Femur (tissue), 1 donor: ENCODE data around the gene CPLX4.

Experiments
- DNase-seq: peaks from one replicate; pipeline ENCODE4 v3.0.0-alpha.2; 2017

Gene CPLX4

GRCh38 chr18:59305295-59305694, 13.2 kb downstream of the CPLX4 start:
- DNase-seq = no peak

DNA sequence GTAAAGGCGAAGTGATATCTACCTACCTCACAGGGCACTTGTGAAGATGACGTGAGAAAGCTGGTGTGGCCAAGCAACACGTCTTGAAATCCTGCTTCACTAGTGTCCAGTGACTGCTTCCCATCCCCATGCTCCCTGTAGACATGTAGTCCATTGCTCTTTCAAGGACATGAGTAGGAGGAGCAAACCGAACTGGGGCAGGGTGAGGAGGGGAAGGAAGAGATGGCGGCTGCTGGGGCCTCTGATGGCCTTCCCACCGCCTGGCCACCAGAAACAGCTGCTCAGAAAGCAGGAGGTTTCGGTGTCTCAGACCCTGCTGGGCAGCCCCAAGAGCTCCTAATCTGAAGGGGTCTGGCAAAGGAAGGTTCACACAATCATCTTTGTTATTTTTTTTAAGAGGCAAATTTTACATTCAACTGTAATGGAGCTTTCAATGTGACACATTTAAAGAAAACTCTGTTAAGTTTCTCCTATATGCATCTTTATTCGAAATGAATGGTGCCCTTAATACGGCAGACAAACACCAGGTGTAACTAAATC, 14.7 kb downstream of the CPLX4 start:
- no peak for DNase-seq

- DNase-seq = no peak
Measured at GRCh38 chr18:59303006-59303405, 15.4 kb downstream of the CPLX4 start.

- DNase-seq = no peak
Measured at GRCh38 chr18:59301929-59302328, 16.5 kb downstream of the CPLX4 start.

DNA sequence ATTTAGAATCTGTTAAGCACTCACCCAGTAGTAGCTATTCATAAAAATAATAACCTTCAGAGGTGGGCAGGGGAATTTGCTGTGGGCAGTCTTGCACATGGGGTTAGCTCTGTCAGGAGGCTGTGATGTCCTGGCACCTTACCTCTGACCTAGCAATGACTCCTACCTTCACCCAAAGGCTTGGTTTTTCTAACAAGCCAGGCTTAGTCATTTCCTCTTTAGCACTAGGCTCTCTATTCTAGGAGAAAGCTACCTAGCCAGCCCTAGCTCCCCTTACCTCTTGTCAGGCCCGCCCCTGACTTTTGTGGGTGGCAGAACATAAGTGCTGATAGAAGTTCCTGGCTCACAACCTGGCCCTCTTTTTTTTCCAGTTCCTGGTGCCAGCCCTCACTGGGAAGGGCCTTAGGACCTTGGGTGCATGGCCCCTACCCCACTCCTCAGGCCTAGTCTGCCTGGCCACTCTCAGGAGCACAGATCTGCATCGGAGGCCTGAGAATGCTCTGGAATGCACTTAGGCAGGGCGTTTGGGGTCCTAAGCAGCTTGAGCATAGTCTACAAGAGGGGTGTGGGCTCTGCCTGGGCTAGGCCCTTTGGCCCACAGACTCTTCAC, 17.7 kb downstream of the CPLX4 start:
- DNase-seq = no peak

- DNase-seq = no peak
Measured at GRCh38 chr18:59298871-59299270, 19.6 kb downstream of the CPLX4 start.

DNA sequence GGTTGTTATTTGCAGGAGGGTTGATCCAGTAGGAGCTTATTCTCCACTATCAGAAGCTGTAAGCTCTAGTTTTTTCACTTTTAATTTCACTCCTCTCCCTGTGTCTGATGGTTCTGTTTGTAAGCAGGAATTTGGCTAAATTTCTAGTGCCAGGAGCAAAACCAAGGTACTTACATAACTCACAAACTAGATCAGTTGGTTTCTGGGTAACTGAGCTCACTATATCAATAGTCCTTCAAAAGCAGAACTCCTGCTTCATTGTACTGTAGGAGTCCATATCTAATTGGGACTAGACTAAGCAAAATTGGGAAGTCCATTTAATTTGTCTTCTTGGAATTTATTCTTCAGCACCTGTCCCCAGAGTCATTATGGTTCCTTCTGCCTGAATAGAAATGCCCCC, 25.1 kb downstream of the CPLX4 start:
- DNase-seq = no peak

DNA sequence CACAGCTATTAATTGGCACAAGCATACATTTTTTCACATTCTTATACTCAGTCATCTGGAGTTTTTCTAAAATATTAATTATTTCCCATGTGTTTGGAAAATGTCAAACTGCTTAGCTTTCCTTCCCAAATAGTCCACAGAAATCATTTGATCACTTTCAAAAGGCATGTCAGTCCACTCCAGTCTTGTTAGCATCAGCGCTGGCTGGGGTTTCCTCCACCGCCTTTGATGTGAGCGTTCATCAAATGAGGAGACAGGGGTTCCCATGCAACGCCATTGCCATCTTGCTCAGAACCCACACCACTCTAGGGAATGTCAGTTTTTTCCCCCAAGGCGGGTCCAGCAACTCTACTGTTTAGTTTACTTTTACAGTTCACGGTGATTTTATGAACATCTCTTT, 32.1 kb downstream of the CPLX4 start:
- DNase-seq = no peak

DNA sequence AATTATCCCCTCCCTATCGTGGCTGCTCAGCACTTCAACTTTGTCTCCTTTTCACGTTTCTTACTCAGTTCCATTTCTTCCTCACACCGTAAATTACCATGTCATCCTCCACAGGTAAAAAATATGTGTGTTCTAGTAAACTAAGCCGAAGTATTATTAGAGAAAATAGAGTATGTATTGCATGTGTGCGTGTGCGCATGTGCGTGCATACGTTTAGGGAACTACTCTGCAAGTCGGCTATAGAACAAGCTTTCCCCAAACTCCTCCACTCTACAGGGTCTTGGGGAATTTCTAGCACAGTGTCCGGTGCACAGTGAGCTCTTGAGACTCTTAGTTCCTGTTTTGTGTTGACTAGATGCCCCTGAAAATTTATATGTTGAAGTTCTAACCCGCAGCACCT, 36.1 kb downstream of the CPLX4 start:
- DNase-seq = no peak

DNA sequence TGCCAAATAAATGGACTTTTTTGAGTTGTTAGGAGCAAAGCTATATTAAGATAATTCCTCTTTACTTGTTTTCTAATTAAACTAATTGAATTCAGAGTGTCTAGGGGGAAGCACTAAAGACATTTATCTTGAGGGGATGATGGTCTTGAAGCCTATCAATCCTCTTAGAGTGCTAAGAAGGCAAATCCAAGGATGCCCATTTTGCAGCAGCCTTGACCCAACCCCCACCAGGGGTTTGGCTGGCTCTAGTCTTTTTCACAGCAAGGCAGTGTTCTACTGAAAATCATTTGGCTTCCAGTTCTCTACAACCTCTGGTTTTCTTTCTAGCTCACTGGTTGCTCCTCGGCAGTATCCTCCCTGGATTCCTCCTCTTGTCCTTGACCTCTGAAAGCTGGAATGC, 38.7 kb downstream of the CPLX4 start:
- no peak for DNase-seq

- no peak for DNase-seq
Measured at GRCh38 chr18:59279193-59279592, 39.3 kb downstream of the CPLX4 start.

GRCh38 chr18:59278793-59279192, 39.7 kb downstream of the CPLX4 start:
- no peak for DNase-seq

DNA sequence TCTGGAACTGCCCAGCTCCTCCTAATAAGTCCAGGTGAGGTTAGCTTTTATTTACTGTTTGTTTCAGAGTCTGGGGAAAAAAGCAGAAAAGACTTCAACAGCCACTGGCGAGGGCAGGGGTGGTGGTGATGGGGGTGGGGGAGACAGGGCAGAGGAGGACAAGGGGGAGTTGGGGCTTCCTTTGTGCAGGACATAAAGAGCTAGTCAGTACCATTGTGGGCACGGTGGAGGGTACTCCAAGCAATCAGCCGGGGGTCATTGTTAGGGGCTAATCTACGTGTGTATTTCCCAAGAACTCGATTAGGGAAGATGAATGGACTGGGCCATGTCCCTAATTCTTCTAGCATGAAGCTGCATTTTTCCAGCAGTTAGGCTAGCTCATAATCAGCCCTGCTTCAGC, 42.4 kb downstream of the CPLX4 start:
- no peak for DNase-seq

- DNase-seq = no peak
Measured at GRCh38 chr18:59275406-59275949, 43.0 kb downstream of the CPLX4 start.

DNA sequence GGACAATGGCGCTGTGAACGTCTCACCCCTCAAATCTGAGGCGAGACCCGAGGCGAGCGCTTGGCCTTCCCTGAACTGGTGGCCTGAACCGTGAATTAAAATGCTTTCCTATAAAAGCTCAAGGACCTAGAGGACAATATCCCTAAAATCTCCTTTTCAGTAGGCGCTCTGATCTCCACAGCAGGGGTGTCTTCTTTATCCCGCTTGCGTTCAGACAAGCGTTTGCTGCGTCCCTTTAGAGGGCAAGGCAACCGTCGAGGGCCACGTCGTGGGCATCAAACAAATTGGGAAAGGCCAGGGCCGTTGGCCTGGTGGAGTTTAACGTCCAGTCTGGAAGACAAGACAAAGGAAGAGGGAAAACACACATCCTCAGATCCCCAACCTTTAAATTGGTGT, 43.9 kb downstream of the CPLX4 start:
- no peak for DNase-seq

- DNase-seq = no peak
Measured at GRCh38 chr18:59273759-59274532, 44.5 kb downstream of the CPLX4 start.

- no peak for DNase-seq
Measured at GRCh38 chr18:59272891-59273758, 45.3 kb downstream of the CPLX4 start, which contains the start of gene RAX. RAX (minus strand) TSS chr18:59273454; CDS start chr18:59273206, 248 bp downstream.

DNA sequence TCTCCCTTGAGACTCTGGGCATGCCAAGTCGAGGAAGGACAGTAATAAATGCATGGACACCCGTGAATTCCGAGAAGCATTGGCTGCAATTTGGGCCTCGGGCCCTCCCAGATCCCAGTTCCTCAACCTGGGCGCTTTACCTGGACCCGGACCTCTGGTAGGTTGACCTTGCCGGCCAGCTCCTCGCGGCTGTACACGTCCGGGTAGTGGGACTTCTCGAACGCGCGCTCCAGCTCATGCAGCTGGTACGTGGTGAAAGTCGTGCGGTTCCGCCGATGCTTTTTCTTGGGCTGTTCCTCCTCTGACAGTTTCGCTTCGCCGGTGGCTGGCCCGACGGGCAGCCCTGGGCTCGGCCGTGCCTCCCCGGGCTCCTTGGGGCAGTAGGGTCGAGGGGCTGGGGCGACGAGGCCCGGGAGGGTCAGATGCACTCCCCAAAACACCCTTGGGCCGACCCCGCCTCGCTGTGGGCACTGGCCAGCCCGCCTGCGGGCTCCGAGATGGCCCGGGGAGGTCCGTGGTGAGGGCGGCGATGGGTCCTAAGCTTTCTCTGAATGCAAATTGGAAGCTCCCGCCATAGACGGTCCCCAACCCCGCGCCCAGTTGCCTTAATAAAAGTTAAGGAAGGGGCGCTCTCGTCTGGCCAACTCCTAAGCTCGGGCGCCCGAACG, 46.1 kb downstream of the CPLX4 start:
- no peak for DNase-seq

- DNase-seq = no peak
Measured at GRCh38 chr18:59271606-59272220, 46.7 kb downstream of the CPLX4 start.

- no peak for DNase-seq
Measured at GRCh38 chr18:59270689-59271257, 47.7 kb downstream of the CPLX4 start.

DNA sequence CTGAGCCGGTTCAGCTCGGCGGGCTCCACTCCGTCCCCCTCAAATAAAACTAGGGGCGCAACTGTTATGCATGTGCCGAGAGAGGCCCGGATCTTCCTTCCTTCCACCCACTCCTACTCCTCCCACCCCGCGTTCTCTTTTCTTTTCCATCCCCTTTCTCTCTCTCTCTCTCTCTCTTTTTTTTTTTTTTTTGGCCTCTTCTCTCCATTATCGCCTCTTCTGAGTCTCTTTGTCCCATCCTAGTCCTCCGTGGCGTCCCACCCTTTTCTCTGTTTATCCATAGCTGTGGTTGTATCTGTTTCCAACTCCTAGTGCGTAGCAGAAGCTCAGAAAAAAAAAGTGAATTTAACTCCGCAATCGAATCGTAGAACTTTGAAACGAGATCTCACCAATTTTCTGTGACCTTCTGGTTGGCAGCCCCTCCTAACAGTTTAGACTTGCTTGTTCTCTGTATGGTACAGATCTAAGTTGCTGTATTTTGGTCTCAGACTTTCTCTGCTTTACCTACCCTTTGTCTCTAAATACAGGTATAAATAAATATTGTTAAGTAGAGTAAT, 48.8 kb downstream of the CPLX4 start:
- no peak for DNase-seq
